Right kidney (tissue), 1 donor: Measurements from ENCODE around the gene RNLS.
"Not testable (repeated sequence)": the region's sequence is repeated elsewhere in the genome, so short reads cannot be mapped to it uniquely, and the experiment has no call there.

Source experiments
- DNase-seq: peaks from one replicate; pipeline ENCODE4 v3.0.0-alpha.2; 2016

RNLS gene

DNA sequence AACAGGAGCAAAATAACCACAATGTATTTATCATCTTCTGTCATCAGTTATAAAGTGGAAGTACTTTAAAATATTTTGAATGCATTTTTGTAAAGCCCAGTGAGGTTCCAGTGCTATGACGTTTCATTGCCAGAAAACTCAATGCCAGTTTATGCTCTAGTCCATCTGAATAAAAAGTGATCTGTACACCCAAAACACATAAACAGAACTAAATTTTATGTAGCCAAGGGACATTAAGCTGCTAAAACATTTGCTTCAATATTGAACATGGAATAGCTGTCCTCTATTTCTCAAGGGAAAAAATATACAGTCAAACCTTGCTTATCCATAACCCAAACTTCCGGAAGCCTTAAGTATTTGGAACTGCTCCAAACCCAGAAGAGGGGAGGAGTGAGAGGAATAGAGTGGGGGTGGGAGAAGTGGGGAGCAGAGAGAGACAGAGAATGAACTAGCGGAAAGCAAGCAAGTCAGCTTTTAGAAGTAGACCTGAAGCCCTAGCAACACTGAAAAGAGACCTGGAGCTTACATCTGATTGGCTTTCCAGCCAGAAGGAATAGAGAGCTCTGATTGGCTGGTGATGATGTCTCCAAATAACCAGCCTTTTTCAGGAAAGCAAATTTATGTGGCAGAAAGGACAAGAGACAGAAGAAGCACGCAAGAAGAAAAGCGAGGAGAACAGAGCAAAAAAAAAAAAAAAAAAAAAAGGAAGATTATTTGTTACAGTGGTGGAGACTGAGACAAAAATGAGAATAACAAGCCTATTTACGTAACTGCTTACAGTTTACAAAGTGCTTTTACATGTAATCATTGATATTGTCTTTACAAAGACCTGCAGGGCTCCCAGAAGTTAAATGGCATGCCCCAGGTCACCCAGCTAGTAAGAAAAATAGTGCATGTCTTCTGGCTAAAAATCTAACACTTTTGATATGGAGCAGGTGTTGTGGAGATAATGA, 196.0 kb downstream of the RNLS start:
- DNase-seq, result peak; percentile 48

DNA sequence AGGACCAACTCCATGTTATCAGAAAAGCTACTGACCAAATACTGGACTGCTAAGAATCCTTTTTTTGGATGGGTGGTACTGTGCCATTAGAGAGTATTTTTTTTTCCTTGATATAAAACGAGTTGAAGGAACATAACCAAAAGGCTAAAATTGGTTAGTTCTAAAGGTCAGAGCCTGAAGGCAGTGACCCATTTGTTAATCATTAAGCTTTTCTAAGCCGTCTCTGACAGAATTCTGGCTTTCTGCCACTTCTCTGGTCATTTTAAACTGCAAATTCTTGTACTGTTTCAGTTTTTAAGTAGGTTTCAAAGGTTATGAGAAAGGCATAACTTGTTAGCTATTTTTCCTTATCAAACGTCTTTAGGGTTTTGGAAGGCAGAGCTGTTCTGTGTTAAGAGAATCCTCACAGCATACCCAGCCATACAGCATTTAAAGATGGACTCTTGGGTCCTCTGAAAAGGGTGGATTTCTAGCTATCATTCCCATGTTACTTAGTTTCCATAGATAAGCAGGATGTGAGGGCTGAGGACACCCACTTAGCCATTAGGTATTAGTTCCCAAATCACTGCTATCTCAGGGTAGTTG, 196.8 kb downstream of the RNLS start:
- peak; percentile 48 for DNase-seq

DNA sequence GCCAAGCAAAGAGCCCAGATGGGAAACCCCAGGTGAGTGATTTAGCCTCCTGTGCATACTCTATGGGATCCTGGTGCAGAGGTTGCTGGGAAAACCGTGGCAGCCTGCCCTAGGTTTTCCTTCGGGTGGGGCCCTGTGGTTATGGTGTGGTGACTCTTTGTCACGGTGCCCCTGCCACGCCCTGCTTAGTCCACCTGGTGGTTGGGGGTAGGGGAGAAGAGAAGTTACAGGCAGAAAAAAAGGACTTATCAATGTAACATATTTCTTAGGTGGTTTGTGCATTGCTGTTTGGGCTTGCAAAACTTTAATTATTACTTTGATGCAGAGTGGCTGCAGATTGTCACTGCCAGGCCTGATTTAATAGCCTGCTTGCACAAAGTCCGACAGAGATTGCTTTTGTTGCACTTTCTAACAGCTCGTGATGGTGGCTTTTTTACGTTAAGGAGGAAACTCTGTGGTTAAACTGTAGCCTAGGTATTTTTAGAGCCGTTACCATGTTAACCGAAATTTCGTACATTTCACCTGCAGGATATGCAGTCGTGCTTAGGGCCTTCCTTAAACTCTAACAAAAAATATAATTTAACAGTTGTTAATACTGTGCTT, 197.4 kb downstream of the RNLS start:
- DNase-seq, result peak; percentile 42

DNA sequence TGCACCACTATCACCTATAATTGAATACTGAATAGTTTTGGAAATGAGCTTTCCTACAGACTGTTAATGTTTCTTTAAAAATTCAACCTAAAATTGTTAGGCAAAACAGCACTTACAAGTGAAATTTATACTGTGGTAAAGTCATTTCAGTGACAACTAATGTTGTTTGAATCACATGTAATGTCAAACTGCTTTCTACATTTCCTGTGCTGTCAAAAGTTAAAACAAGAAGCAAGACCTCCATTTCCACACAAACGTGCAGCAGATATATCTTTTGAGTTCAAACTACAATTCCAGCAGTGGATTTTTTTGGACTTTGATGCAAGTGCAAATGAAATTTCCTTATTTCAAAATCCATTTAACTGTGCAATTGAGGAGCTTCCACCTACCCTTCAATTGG, 199.8 kb downstream of the RNLS start:
- no peak for DNase-seq

DNA sequence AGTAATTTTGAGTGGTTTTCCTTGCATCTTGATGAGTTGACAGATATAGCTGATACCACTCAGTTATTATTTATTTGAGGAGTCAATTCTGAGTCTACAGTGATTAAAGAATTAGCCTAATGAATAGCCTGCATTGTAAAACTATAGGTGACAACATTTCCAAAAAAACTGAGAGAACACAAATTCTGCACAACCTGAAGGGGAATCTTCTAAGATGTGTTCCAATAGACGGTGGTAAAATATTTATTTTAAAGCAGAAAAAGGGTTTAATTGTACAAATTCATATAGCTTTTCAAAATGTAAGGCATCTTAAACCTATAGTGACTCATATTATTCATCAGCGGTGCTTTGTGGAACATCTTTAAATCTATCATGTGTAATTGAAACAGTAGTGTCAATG, 200.4 kb downstream of the RNLS start:
- DNase-seq, result no peak

DNA sequence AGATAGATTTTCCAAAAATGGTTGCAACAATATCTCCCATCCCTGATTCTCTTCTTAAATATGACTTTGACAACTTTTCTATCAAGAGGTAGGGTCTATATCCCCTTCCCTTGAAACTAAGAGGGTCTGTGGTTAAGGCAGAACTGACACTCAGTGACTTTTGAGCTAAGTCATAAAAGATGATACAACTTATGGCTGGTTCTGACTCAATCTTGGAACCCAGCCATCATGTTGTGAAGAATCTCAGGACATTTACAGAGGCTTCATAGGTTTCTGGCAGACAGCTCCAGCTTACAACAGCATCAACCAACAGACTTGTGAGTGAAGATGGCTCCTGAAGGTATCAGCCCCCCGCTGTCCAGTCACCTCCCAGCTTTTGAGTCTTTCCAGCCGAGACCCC, 203.5 kb downstream of the RNLS start:
- no peak for DNase-seq

DNA sequence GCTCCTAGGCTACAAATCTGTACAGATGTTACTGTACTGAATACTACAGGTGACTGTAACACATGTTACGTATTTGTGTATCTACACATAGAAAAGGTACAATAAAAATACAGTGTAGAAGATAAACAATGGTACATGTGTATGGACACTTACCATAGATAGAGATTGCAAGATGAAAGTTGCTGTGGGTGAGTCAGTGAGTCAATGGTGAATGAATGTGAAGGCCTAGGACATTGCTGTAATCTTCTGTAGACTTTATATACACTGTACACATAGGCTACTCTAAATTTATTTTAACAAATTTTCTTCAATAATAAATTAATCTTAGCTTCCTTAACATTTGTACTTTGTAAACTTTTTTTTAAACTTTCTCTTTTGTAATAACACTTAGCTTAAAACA, 205.6 kb downstream of the RNLS start:
- no peak for DNase-seq

DNA sequence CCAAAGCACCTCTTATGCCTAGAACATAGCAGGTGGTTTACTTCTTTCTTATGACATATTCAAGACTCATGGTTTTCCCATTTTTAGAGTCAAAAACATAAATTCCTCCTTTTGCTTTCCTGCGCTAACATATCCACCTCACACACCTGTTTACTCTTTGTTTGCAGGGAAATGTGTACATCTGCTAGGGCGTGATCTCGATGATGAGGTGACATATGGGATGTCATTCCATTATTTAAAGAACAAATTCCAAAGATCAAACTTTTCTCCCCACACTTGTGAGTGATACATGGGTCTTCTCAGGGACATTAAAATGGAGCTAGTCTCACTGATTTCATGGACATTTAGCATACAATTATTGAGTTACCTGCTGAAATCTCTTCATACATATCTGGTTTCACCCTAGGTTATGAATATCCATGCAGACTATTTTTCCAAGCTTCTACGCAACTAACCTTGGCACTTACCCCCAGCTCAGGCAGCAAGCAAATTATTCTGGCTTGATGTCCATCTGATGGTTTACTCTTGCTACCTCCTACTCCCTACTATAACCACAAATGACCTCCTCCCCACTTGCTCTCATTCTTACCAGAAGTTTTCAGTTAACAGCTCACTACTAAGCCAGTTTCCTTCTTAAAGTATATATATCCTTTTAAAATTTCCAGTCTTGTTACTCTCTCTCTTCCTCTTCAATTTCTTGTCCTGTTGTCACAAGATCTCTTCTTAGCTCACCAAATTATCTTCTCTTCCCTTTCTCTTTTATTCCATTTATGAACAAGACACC, 208.5 kb downstream of the RNLS start:
- no peak for DNase-seq

DNA sequence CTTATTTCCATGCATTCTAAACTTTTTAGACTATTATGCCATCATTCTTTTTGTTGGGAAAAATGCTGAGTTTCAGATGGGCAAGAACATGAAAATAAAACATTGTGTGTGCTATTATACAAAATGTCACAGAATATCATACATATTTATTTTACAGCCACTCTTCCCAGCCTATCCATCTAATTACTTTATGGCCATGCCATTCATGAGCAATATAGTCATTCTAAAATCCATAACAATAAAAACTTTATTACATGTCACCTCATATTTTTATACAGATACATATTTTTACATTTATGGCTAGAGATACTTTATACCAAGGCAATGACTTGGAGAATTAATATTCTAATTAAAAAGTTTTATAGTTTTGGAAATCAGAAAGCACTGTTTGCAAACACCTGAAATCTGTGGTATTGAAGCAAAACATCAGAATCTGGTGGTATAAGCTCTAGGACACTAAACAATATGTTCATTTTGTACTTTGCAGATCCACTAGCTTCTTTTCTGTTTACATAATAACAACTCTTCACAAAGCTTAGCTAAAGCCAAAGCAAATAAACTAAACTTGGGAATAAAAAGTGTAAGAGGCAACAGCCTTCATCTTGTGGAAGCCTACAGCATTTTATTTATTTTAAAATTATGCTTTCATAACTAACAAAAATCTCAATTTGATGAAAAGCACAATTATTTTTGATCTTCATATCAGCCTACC, 210.1 kb downstream of the RNLS start:
- DNase-seq, result no peak

DNA sequence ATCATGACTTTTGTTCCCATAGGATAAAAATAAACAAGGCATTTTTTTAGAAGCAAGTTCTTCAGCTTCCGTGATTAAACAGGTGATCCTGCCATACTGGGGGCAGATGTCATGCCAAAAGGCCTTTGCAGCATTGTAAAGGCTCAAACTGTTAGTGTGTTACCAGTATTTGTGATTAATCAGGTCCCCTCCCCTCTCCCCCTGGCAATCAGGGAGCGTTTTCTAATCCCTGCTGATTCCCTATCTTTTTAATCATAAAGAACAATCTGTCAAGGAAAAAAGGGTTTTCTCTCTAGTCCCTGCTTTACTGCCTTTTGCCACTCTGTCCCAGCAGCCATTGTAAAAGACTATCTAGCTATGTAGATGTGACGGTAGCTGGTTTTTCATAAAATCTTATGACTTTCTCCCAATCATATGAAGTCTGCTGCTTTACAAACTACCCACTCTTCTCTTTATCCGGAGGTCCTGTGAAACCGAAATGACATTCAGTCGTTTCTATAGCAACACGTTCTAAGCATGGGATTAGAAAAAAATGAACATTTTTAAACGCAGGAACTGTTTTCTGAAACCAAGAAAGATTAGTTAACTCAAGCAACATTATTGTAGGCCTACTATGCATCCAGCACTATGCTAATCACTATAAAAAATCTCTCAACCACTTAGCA, 210.9 kb downstream of the RNLS start:
- no peak for DNase-seq

DNA sequence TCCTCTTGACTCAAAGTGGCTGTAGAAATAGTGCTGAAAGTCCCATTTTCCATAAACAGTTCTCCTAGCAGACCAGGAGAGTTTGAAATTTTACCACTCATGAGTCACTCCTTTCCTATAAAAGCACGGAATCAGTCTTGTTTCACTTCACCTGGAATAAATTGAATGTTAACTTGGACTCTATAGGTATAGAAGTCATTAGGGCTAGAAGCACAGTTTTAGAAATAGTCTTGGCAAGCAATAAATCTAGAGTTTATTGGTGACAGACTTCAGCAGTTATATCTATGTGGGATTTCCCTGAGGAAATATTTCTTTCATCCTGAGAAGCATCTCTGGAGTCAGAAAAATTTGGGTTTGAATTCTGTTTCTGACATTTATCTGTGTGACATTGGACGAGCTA, 212.4 kb downstream of the RNLS start:
- DNase-seq, result no peak

DNA sequence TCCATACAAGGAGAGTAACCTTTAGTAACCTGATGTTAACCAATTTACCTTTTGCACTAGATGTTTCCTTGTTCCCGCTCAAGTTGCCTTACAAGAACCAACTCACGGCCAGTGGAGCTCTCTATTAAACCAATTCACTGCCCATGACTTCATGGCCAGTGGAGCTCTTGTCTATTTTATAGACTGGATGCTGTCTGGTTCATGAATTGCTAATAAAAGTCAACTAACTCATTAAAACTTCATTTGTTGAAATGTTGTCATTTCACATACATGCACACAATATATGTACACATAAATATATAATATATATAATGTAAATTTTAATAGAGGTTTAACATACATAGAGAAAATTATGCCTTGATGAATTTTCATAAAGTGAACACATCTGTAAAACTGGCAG, 216.3 kb downstream of the RNLS start:
- DNase-seq, result no peak

DNA sequence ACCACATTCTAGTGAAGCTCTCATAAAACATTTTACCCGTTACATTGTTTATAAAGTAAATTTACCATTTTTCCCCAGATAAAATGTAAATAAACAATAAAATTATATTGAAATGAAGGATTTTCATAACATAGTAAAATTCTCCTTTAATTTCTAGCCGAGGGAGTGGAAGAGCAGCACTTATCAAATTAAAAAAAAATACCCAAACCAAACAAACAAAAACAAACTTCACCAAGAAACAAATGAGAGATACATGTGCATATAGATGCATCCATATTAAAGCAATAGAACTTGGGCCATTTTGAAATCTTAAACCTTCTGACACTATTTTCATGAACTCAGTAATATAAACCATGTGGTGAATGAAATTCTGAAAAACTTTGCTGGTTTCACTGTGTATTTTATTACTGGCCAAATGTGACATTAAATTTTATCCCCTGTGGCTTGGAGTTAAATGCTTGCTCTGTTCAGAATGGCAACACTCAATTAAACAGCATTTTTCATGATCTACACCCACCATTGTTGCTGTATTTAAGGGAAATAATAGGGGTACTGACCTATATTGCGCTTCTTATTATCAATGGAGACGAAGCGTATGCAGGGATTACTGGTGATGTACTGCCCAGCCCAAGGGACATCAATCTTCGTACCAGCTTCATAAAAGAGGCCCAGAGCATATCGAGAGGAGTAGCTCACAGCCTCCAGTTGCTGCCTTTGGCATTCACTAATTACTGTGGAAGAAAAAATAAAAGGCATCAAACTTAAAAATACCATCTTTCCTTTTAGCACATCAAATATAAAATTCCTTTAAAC, 220.9 kb downstream of the RNLS start:
- no peak for DNase-seq

DNA sequence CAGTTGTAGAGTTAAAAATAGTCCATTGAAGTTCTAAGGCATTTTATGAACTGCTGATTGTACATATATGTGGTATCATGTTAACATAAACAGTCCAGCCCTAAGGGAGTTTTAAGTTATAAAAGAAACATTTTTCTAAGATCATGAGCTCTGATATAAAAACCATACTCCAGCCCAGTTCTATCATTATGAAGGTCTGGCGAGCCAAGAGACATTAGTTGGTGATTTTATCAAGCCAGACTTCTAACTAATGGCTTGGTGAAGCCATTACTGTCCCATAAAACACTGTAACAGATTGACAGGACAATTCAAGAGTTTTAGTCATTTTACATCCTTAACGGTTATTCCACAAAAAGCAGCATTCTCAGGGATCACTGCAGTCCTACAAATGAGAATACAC, 221.6 kb downstream of the RNLS start:
- no peak for DNase-seq

DNA sequence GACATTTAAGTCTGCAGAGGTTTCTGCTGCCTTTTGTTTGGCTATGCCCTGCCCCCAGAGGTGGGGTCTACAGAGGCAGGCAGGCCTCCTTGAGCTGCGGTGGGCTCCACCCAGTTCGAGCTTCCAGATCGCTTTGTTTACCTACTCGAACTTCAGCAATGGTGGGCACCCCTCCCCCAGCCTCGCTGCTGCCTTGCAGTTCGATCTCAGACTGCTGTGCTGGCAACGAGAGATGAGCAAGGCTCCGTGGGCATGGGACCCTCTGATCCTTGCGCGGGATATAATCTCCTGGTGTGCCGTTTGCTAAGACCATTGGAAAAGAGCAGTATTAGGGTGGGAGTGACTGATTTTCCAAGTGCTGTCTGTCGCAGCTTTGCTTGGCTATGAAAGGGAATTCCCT, 227.4 kb downstream of the RNLS start:
- not testable (repeated sequence) for DNase-seq

DNA sequence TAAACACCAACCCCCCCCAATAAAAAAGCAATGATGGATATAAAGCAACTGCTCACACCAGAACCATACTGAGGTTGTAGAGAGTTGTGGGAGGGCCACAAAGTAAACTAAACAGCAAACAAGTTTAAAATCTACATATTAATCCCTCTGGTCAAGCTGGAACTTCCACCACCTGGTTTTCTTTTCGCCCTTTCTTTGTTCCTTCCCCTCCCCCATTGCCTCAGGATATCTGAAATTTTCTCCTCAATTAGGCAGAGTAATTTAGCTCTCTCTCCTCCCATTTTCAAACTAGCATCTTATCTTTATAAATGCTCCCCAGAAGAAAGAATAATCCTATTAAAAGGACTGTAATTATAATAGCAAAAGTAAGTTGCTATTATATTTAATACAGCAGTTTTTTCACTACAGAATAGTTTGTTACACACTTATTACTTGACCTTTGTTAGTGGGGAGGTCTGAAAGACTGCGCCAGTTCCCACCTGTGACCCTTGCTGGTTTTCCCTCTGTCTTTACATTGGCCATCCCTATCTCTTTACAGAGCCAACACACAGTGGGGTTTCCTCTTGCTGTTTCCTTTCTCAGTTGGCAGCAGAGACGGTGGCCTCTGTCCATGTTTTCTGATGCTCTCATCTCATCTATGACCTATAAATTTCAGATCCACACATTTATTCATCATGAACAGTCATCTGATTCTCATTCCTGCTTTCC, 235.4 kb downstream of the RNLS start:
- no peak for DNase-seq

DNA sequence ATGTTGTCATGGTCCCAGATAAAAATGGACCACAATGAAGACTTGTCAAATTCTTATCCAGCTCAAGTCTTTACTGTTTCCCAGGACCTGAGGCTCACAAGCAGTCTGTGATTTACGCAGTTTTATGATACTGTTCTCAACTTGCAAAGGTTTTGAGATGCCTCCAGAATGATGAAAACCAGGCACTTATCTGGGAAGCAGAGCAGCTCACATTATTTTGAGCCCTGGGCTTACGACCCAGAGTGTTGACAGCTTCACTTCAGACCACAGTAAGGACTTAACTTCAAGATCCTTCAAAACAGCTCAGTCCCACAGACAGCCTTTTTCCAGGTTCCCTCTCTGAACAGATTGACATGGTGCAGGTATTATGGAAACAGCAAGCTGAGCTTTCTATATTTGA, 236.1 kb downstream of the RNLS start:
- no peak for DNase-seq

DNA sequence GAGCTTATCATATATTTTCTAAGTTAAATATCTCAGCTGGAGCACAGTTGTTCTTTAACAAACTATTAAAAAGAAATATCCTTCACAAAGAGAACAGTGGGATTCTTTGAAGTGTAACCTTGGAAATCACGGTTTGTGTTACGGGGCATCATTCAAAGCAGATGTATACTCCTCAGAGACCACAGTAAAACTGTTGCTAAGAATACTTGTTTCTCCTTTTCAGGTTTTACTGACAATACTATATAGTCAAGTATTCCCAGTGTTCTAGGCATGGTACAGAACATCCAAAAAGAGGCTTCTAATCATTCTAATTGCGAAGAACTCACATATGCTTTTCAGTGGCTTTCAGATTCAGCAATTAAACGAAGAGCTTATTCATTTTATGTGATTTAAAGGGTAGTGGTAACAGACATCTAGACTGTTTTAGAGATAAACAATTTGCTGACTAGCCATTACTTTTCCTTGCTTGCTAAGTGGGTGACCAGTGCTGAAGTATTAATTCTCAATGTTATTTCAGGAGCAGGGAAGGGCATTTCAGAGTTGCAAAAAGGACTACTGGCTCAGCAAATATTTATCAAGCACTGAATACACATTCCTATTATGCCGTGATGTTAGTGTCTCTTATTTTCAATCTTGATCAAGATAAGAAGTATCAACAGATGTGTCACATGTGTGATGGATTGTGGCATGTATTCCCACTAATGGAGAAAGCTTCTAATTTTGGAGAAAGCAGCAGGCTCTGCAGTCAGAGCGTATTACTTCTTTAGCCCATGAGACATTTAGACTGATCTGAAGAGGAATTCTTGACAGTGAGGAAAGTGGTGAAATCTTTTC, 236.8 kb downstream of the RNLS start:
- no peak for DNase-seq
